HepG2 (cell line): Measurements from ENCODE around the gene SAMD5.

Experiments
- ATF6 ChIP-seq: sonication (generic); formaldehyde crosslinking; conservative IDR thresholded peaks from 2 replicates; pipeline ENCODE4 v1.4.0; 2020; ENCODE audit warnings: missing genetic modification reagents
- EP300 ChIP-seq, 3 experiments: sonication (generic) in 1 of 3; formaldehyde crosslinking in 1 of 3; IDR thresholded peaks; 2 replicates each; pipeline versions ENCODE4 v1.5.1 to v1.6.1; 2011 to 2020; ENCODE audit warnings: low read depth in 2 of 3, low read length in 2 of 3, borderline replicate concordance in 1 of 3, improper control_type of control experiment in 1 of 3, mild to moderate bottlenecking in 1 of 3, missing genetic modification reagents in 1 of 3, moderate library complexity in 1 of 3
- ETS1 ChIP-seq: sonication (generic); formaldehyde crosslinking; IDR thresholded peaks from 2 replicates; pipeline ENCODE4 v1.4.0; 2020; ENCODE audit warnings: missing genetic modification reagents
- EZH2 ChIP-seq: conservative IDR thresholded peaks from 2 replicates; pipeline ENCODE4 v1.6.1; 2012; ENCODE audit warnings: mild to moderate bottlenecking, low read depth, low read length, moderate library complexity
- GABPA ChIP-seq, 2 experiments: IDR thresholded peaks; 2 replicates each; pipeline ENCODE4 v1.6.1; 2011 to 2016; ENCODE audit warnings: low read depth in 2 of 2, low read length in 1 of 2, missing biosample characterization in 1 of 2, missing genetic modification characterization in 1 of 2
- MTA3 ChIP-seq: sonication (generic); formaldehyde crosslinking; IDR thresholded peaks from 2 replicates; pipeline ENCODE4 v1.4.0; 2020; ENCODE audit warnings: missing genetic modification reagents
- PAX8 ChIP-seq: sonication (generic); formaldehyde crosslinking; IDR thresholded peaks from 2 replicates; pipeline ENCODE4 v1.8.0; 2022; ENCODE audit warnings: mild to moderate bottlenecking, missing genetic modification reagents, borderline replicate concordance
- POLR2A ChIP-seq, 2 experiments: IDR thresholded peaks; 2 replicates each; pipeline ENCODE4 v1.6.1; 2011; ENCODE audit warnings: low read depth in 2 of 2, low read length in 2 of 2, mild to moderate bottlenecking in 1 of 2, moderate library complexity in 1 of 2; ENCODE audit not compliant: insufficient read depth in 1 of 2
- SP1 ChIP-seq, 2 experiments: fragments of 450-650 bp in 1 of 2; sonication (generic) in 1 of 2; formaldehyde crosslinking in 1 of 2; IDR thresholded peaks; 2 replicates each; pipeline versions ENCODE4 v1.4.0 to v1.6.1; 2016 to 2020; ENCODE audit warnings: missing genetic modification reagents in 1 of 2
- ZFP41 ChIP-seq: sonication (generic); formaldehyde crosslinking; IDR thresholded peaks from 2 replicates; pipeline ENCODE4 v1.4.0; 2020; ENCODE audit warnings: mild to moderate bottlenecking, missing genetic modification reagents, borderline replicate concordance
- ZHX2 ChIP-seq, 2 experiments: sonication (generic) in 1 of 2; formaldehyde crosslinking in 1 of 2; IDR thresholded peaks; 2 replicates each; pipeline versions ENCODE4 v1.6.1 to v1.9.0; 2014 to 2022; ENCODE audit warnings: antibody characterized with exemption in 1 of 2, borderline replicate concordance in 1 of 2, inconsistent platforms in 1 of 2, low read depth in 1 of 2, missing genetic modification reagents in 1 of 2
- ZNF44 ChIP-seq: sonication (generic); formaldehyde crosslinking; IDR thresholded peaks from 2 replicates; pipeline ENCODE4 v1.5.1; 2020; ENCODE audit warnings: mild to moderate bottlenecking, missing genetic modification reagents
- ZNF776 ChIP-seq: sonication (generic); formaldehyde crosslinking; IDR thresholded peaks from 2 replicates; pipeline ENCODE4 v1.4.0; 2020; ENCODE audit warnings: mild to moderate bottlenecking, missing genetic modification reagents
- ZNF777 ChIP-seq: sonication (generic); formaldehyde crosslinking; IDR thresholded peaks from 2 replicates; pipeline ENCODE4 v1.4.0; 2020; ENCODE audit warnings: missing genetic modification reagents

- TF ChIP-seq POLR2A (IDR thresholded peaks at IDR 0.05; ENCODE audit: insufficient read depth in 1 of 2, low read depth in 2 of 2, low read length in 2 of 2): no peak
- no peak for TF ChIP-seq GABPA (IDR thresholded peaks at IDR 0.05; ENCODE audit: low read depth, low read length)
- no peak for TF ChIP-seq GABPA (CRISPR knock-in tag; IDR thresholded peaks at IDR 0.05; ENCODE audit: low read depth)
- no peak for TF ChIP-seq PAX8
- no peak for TF ChIP-seq EZH2
- no peak for TF ChIP-seq ZNF44 (CRISPR knock-in tag)
- no peak for TF ChIP-seq EP300 (IDR thresholded peaks at IDR 0.05; ENCODE audit: low read depth in 2 of 2, low read length in 2 of 2)
- no peak for TF ChIP-seq EP300 (CRISPR knock-in tag; IDR thresholded peaks at IDR 0.05; ENCODE audit: borderline replicate concordance)
- TF ChIP-seq SP1 (IDR thresholded peaks at IDR 0.05): no peak
- TF ChIP-seq SP1 (CRISPR knock-in tag; IDR thresholded peaks at IDR 0.05): no peak
- no peak for TF ChIP-seq ZNF776 (CRISPR knock-in tag)
- no peak for TF ChIP-seq ZNF777 (CRISPR knock-in tag)
- no peak for TF ChIP-seq ATF6 (CRISPR knock-in tag)
- TF ChIP-seq ZHX2 (IDR thresholded peaks at IDR 0.05; ENCODE audit: low read depth): no peak
- no peak for TF ChIP-seq ZHX2 (CRISPR knock-in tag; IDR thresholded peaks at IDR 0.05; ENCODE audit: borderline replicate concordance)
- no peak for TF ChIP-seq MTA3
- TF ChIP-seq ETS1: no peak
- TF ChIP-seq ZFP41 (CRISPR knock-in tag): no peak
These were observed 106.0 kb downstream of the SAMD5 start for GRCh38 chr6:147614501-147614900.
